NOMO-1 treated with dmso at 0.1 percent for 144 hours (cell line): ENCODE results near the gene JAZF1.
A peak's percentile ranks its signal among the peaks of the same experiment; 100 is the strongest.

Experiments used
- DNase-seq: peaks from one replicate; lab custom pipeline; 2025; ENCODE audit not compliant: unreplicated experiment; lab: John Stamatoyannopoulos, UW

JAZF1 gene

DNA sequence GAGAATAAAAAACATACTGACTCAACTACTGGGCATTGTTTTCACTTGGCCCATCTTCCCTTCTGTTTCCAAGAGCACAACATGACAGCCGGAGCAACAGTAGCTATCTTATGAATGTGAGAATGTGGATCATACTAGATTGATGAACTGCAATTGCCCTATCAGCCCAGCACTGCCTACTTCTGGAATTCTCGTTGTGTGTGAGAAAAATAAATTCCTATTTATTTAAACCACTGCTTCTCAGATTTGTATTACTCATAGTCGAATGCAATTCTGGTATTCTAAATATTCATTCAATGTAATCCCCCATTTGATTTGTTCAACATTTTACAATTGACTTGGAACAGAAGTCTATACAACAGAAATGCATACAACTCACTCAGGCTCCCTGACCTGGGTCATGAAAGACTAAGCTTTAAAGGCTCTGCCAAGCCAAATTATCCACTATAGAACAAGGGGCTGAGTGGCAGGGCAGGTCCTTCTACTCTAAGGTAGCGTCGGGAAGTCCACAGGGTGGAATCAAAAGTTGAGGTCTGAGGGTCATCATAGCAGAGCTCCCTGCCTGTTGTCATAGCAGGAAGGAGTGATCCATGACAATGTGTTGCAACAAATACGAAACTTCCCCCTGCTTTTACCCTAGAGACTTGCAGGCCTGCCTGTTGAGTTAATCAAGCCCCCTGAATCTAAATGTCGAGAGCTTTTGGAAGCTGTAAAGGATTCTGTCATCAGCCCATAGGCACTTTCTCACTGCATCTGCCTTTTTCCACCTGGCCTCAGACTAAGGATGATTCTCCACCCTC is 12.4 kb upstream of the JAZF1 start:
- no peak for DNase-seq

DNA sequence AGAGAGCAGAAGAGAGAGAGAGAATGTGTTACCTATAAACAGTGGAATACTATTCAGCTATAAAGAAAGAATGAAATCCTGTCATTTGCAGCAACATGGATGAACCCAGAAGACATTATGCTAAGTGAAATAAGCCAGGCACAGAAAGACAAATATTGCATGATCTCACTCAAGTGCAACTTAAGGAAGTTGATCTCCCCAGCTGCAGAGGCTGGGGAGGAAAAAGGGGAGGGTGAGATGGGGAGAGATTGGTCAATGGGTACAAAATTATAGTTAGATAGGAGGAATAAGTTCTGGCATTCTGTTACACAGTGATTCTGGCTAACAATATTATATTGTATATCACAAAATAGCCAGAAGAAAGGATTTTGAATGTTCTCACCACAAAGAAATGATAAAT is 11.2 kb upstream of the JAZF1 start:
- peak; percentile 5 for DNase-seq

DNA sequence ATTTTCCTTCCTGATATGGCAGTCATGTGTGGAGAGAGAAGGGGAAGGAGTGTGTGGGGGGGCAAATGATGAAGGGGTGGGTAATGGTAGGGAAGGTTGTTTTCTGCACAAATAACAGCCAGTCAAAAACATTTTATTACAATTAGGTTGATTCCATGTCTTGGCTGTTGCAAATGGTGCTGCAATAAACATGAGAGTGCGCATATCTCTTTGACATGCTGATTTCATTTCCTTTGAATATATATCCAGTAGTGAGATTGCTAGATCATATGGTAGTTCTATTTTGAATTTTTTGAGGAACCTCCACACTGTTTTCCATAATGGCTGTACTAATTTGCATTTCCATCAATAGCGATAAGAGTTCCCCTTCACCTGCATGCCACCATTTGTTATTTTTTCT is 10.6 kb upstream of the JAZF1 start:
- DNase-seq: no peak

DNA sequence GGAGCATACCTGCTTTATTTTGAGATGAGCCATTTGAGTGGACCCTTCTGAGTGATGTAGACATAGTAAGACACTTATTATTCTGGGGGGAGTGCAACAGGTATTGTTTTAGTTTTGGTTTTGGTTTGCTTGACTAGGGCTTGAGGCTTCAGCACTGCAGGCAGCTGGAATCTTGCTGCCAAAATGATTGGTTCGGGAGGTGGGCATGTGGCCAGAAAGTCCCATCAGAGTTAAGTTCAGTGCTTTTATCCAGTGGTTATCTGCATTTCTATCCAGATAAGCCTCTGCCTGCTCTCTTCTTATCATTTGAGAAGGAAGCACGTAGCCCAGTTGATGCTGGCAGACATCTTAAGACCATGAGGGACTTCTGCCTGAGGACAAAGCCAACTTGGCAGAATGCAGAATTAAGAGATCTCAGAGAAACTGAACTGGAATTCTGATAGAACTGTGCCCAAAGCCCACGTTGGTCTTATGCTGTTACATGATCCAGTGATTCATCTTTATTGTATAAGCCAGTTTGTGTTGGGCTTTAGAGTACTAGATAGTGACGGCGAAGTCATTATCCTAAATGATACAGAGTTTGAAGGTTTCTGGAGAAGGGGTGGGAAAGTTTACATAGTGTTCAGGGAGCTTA is 9.6 kb upstream of the JAZF1 start:
- DNase-seq: no peak

DNA sequence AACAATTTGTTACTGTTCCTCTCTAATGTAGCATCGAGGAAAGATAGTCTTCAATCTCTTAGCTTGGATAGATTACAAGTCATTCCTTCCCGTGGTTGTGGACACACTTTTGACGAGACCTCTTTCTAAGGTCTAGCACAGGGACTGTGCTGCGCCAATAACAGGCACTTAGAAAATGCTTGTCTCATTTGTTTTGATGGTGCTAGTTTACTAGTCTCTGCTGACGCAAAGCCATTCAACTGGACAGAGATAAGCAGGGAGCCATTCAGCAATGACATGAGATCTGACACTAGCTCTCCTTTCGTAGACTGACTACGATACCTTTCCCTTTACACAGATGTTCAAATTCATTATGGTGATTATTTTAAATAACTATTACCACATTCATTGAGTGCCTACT is 6.4 kb upstream of the JAZF1 start:
- DNase-seq: no peak

DNA sequence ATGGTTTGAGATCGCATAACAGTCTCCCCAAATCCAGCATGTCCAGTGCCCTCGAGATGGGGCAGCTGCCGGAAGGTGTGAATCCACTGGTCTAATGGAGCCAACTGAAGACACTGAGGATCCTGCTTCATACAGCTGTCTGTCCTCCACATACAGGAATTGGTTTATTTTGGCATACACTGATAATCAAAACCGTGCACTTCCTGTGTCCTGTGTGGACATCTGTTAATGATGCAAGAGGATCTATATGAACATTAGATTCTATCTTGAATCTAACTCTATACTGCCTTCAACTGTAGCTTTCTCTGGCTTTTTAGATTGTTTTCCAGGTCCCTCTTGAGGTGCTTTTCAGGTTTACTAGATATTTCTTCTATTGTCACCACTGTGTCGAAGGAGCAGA is 3.0 kb upstream of the JAZF1 start:
- no peak for DNase-seq

DNA sequence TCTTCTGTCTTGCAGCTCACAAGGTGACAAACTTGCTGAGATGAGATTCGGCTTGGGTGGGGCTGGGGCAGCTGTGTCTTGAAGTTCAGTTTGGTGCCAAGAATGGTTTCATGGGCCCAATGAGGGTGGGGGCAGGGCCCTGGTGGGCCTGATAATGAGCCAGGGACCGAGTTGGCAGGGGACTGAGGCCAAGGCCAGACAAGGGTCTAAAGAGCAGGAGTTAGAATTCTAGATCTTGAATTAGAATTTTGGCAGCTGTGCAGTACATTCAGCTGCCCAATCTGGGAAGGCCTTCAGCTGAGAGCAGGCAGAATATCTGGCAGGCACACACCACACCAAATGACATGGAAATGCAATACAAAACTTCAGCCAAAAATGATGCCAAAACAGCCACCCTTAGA is 1.5 kb upstream of the JAZF1 start:
- DNase-seq: no peak

DNA sequence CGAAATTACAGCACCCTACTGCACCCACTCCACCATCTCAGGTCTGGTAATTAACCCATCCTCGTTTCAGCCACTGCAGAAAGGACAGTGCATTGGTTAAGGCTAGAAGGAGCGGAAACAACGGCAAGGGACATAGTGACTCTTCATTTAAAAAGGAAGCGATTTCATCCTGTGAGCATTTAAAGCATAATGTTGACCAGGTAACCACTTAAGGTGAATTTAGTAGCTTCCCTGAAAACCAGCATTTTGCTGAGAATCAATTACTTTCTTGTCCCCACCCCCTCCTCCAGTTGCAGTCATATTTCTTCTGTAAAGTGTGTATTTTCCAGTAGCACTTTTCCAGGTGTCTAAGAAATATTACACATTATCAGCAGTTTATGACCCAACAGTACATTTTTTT is 821 bp upstream of the JAZF1 start:
- DNase-seq: no peak

DNA sequence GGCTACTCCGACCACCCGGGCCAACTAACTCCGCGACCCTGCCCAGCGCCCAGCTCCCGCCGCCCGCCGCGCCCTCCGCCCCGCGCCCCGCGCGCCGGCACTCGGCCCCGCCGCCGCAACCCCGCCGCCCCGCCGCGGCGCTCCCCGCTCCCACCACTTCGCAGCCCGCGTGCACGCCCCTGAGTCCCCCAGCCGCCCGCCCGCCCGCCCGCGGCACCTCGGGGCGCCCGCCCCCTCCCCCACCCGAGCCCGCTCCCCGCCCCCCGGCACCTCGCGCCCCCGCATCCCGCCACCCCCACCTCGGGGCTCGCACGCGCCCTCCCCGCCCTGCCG is 598 bp downstream of the JAZF1 start:
- DNase-seq: no peak

DNA sequence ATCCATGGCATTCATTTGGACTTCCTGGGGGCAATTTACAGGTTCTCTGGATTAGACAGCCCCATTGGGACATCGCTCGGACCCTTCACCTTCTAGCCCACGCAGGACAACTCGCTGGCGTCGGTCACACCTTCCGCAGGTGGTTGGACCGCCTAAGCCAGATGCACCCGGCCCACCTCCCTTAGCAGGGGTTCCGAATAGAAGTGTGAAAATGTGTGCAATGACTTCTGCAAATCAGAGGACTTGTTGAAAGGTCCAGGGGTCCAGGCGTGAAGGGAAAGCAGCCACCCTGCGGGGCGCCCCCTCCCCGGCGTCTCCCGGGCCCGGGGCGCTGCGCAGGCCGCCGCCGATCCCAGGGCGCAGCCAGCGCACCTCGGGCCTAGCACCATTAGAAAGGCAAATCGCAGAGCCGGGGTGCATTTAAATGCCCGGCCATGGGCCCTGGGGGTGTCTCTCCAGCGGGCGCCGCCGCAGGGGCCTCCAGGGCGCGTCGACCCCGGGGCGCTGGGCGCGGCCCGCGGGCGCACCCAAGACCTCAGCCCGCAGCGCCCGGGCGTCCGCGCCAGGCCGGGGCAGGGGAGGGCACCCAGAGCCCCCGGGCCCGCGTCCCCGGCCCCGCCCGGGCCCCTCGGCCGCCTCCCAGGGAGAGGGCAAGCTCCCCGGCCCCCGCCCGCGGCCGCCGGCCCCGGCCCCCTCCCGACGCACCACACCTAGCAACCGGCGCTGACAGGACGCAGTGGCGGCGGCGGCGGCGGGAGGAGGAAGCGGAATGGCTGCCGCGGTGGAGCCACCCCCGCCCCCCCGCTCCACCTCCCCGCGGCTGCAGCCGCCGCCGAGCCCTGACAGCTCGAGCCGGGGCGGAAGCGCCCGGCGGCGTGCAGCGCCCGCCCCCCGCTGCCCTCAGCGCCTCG is 1.2 kb downstream of the JAZF1 start:
- DNase-seq: peak; percentile 40

DNA sequence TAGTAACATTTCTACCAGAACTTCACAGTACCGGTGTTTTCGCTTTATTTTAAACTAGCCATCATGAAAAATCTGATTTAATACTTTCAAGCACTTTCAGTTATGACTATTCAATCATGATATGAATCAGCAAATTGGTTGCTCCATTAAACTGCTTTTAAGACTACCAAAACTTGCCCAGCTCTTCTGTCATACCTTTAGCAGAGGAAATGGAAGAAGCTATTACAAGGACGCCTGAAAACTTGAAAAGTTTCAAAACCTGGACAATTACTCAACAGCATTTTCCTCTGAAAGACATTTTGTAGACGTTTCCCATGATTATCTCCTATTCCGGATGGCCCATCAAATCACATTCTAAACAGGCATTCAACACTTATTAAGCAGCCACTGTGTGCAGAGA is 2.0 kb downstream of the JAZF1 start:
- DNase-seq: no peak

DNA sequence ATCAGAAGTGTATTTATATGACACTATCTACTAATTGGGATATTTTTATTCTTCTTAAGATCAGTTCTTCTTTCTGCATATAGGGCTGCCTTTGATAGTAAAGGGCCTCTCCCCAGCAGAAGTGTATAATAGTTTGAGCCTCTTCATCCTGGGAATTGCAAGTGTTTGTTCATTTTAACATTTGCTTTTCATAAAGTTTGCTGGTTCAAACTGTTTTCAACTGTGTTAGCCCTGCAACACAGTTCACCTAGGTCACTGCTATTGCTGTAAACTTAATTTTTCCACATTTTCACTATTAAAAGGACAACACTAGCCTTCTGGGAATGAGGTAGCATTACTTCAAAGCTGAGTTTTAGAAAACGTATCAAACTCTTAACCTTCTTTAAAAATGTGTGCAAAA is 2.8 kb downstream of the JAZF1 start:
- DNase-seq: no peak

DNA sequence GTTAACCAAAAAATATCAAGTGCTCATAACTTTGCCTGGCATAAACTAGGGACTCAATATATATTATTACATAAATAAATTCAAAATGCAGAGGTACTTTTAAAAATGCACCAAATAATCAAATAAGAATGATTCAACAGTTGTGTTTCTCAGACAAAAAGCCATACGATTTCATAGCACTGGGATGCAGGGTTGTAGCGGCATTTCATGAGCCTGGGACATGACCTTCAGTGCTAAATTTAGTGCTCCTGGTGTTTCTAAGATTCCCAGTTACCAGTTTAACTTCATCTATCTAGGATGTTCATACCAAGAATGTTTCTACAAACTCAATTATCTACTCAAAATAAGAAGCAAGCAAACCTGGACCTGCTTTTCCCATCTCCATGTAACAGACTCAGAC is 4.0 kb downstream of the JAZF1 start:
- DNase-seq: no peak

DNA sequence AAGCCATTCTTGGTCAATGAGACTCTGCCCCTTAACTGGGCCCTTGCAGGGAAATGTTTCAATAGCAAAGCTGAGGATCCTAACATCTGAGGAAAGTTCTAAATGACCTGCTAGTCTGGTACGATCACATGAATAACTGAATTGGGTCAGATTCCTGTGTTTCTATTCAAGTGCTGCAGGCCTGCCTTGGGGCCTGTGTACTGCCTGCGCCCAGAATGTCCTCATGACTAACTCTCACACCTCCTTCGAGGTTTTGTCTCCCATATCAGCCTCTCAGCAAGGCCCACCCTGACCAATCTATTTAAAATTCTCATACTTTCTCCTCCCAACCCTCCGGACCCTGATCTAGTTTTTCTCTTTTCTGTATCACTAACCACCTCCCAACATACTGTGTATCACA is 4.4 kb downstream of the JAZF1 start:
- no peak for DNase-seq

DNA sequence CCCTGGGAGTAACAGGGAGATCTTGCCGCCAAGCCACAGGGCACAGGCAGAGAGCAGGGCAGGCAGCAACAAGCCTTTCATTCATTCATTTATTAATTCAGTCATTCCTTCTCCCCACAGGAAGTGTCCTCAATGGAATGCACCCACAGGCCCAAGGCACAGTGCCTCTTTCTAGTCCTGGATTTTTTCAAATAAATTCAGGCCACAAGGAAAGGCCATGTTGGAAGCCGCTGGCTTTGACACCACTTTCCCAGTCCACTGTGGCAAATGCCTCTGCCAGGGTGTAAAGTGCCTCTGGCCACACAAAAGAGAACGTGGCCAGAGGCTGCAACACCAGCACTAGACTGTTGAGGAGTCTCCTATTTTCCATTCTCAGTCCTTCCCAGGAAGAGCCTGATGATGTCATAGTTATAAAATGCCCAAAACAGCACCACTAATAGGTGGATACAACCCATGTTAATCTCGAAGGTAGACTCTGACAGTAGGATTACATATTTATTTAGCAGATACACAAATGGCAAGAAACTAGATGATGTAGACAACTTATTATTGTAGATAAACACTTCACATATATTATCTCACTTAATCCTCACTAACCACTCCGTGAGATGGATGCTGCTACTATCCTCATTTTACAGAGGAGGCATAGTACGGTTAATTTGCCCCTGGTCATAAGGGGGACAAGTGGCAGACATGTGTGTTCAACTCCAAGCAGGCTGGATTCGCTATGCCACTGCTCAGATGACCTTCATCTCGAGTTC is 5.5 kb downstream of the JAZF1 start:
- DNase-seq: no peak

DNA sequence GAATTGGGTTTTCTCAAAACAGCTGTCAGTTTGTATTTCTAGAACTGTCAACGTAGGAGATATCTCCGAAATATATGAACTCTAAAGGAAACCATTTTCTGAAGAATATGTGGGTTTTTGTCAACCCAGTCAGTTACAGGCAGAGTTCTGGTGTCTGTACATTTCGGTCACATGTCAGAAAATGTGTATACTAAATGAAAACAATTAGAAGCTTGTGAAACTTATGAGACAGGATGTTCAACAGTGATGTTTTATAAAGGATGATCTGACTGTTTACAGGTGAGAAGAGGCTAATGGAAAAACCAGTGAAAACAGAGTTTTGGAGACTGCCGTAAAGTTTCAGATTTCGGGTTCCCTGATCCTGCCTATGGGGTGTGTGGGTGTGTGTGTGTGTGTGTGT is 6.2 kb downstream of the JAZF1 start:
- no peak for DNase-seq

DNA sequence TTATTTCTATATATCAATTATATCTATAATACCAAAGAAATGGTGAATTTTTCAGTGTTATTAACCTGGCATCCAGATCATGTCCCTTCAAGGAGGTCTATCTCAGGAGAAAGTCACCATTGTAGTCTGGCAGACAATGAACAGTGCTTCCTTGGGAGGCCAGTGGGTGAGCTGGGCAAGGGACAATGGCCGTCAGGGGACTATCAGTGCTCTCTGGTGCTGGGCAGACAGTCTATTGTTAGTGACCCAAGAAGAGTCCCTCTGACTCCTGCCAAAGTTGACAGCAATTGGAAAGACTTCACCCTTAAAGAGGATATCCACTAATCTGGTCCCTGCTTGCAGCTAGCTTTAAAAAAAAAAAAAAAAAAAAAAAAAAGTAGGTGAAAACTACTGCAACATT is 7.1 kb downstream of the JAZF1 start:
- no peak for DNase-seq

DNA sequence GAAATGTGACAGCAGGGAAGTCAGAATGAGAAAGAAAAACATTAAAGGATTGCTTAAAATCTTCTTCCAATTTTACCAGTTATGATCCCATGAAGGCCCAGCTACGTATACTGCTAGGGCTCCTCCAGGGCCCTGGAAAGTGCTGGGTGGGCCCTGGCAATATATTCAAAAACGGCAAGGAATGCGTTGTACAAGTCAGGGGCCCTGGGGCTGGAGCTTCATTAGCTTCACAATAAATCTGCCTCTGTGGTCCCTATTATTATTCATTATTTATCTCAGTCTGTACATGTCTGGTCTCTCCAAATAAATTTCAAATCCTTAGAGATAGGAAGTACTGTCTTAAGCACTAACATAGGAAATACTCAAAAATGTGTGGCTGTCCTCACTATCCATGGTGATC is 7.6 kb downstream of the JAZF1 start:
- no peak for DNase-seq

DNA sequence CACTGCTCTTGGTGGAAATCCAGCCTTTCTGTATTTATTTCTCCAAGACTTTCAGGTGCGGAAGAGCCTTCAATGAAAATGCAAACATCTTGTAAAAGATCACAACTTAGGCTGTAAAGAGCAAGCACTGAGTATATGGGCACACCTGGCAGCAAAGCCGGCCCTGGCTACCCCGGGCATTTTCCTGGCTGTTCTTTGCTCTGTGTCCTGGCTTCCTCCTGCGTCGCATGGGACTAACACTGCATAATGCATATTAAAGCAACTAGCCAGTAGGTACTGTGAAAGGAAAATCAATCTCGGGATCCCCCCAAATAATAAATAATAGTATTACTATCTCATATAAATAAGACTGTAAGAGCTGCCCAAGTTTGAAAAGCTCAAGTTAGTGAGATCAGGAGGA is 9.9 kb downstream of the JAZF1 start:
- DNase-seq: no peak

DNA sequence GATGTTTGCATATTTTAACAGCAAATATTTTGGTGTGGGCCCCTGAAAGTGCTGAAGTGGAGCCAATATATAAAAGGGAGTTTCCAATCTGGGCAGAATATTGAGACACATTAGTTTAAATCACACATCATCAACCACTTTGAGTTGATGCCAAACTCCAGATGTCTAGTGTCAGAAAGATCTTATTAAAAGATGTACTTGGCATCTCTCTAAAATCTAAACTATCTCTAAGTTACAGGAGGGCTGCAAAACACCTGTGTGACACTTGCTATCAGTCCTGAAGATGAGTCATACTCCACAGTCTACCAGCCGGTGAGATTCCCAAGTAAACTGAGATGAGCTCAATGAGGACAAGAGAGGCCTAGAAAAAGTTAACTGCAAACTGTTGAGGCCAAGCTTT is 11.4 kb downstream of the JAZF1 start:
- DNase-seq: no peak

DNA sequence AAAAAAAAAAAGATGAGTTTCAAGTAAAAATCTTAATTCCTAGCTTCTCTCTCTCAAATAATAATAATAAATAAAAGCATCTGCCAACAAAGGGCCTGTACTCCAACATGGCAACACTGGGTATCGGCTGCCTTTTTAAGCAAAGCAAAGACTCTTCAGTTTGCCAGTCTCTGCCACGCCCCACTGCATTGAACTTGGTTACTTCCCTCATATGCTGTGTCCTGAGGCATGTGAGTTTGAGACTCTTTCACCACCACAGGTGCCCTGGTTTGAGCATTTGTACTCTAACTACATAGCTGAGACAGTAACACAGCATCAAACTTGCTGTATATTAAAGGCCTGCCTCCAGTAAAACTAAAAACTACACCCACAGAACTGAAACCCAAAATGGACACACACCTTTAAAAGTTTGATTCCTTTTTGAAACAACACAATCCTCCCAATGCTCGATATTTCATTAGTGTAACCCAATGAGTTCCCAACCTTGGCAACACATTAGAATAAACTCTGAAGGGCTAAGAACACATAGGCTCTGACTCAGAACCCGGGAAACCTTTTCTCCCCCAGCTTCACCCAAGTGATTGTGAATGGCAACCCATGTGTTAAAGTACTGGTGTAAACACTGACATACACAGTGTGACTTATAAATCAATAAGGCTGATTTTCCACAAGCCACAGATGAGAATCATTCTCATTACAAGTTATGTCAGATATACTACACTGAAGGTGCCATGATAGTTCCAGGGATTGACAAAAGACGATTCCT is 12.0 kb downstream of the JAZF1 start:
- DNase-seq: no peak
